GM21515 (cell line): ENCODE measurements around the gene CFAP65.

Source experiments
- ATAC-seq: cut with Tn5 transposase; IDR thresholded peaks from one replicate; pipeline ENCODE4 v1.9.1; 2021; ENCODE audit not compliant: unreplicated experiment

Gene CFAP65

GRCh38 chr2:219017201-219017931 lies 23.9 kb downstream of the CFAP65 start:
- no peak for ATAC-seq

DNA sequence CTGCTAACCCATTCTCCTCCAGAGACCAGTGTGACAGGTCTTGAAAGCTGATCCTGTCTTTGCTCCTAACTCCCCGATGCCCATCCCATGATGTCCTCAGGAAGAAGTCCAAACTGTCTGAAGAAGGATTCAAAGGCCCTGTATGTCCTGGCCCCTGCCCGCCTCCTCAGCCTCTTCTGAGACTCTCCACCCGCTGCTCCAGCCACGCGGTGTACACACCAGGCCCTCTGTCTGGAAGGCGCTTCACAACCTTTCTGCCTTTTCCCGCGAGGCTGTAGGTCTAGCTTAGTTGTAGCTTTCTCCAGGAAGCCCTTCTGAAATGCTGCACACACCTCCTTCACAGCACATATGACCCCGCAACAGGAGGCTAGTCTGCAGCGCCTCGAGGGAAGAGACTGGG lies 24.6 kb downstream of the CFAP65 start:
- ATAC-seq: no peak

GRCh38 chr2:219010873-219011272 lies 30.4 kb downstream of the CFAP65 start:
- no peak for ATAC-seq

DNA sequence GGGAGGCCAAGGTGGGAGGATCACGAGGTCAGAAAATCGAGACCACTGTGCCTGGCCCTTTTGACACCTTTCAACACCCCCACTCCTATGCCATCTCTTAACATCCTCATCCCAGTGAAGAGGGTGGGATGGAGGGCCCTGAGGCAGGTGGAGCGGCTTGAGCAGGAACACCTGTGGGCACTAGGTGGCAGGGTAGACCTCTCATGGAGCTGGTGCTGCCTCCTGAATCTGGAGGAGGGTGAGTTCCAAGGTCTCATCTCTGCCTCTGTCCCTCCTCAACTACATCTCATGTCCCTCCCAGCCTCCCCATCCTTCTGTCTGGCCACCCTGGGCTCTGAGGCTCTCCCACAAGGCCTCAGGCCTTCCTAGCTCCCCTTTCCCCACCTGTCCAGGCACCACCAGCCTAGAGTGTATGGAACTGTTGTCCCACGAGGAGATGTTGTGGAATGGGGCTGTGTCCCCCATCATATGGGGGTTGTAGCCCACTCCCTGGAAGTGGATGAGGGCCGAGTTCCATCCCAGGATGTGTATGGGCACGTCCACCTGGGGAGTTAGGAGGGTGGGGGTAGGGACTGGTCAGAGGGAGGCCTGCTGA lies 31.1 kb downstream of the CFAP65 start:
- no peak for ATAC-seq

GRCh38 chr2:219009294-219009693 lies 32.0 kb downstream of the CFAP65 start:
- no peak for ATAC-seq

DNA sequence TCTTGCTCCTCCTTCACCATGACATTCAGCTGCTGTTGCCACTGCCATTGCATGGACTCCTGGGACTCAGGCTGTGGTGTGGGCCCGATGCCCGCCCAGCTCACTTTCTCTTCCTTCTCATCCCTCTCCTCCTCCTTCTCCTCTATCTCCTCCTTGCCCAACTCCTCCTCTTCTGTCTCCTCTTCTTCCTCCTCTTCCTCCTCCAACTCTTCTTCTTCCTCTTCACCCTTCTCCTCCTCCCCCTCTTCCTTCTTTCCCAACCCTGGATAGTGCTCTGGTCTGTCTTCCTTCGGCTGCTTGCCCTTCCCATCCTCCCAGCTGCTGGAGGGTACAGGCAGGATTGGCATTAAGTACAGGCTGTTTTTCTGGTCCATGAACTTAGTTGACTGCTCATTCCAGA lies 37.3 kb downstream of the CFAP65 start:
- ATAC-seq: no peak

- no peak for ATAC-seq
Observed at GRCh38 chr2:219003267-219003634, 38.1 kb downstream of the CFAP65 start.

DNA sequence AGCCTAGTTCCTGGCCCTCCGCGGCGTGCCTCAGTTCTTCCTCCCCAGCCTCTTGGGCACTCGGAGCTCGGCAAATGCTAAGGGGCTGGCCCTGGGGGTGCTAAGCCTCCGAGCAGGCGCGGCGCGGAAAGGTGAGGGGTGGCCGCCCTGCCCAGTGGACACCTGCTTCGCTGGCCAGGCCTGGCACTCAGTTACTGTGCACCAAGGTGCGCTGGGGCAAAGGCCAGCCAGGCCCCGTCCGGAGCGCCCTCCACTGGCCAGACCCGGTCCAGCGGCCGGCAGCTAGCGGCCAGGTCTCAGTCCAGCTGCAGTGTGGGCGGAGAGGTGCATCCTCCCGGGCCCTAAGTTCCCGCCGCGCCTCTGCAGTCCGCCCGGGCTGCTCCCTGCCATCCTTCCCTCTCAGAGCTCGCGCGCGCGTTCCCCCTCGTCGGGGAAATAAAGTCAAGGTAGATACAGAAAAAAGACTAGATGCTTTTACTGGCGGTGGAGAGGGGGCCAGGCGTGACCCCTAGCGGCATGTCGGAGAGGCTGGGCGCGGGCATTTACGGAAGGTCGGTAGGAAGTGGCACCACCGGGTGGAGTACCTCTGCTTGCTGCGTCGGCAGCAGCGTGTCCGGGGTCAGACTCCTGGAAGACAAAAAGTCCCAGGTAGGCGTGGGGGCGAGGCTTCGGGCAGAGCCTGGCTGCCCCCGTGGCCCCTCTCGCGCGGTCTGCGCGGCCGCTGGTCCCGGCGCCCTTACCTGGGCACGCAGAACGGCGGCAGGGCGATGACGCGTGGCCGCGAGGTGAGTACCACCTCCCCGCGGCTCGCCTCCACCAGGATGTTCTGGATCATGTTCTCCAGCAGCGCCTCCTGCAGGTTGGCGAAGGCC lies 38.7 kb downstream of the CFAP65 start:
- no peak for ATAC-seq

GRCh38 chr2:219001577-219002394 lies 39.5 kb downstream of the CFAP65 start:
- ATAC-seq: no peak

DNA sequence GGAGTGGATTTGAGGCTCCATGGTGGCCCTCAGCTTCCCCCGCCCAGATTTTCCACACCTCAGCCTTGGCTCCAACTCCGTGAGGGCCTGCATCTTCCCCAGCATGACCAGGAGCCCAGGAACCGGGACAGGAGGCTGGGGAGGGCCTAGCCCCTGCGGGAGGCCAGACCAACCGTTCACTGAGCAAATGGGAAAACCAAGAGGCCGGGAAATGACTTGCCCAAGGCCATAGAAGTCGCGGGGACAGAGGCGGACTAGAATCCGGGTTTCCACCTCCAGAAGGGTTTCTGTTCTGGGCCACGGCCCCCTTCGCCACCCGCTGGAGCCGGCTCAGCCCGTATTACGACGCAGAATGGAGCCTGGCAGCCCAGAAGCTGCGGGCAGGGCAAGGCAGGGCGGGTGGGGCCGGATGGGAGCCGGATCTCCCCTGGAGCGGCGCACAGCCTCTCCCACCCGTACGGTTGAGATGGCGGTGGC lies 40.2 kb downstream of the CFAP65 start:
- no peak for ATAC-seq

GRCh38 chr2:219000569-219000960 lies 40.8 kb downstream of the CFAP65 start:
- ATAC-seq: no peak

GRCh38 chr2:218999881-219000568 lies 41.3 kb downstream of the CFAP65 start:
- ATAC-seq: no peak

- no peak for ATAC-seq
Observed at GRCh38 chr2:218999021-218999880, 42.1 kb downstream of the CFAP65 start.

- no peak for ATAC-seq
Observed at GRCh38 chr2:218998414-218999002, 42.8 kb downstream of the CFAP65 start.

DNA sequence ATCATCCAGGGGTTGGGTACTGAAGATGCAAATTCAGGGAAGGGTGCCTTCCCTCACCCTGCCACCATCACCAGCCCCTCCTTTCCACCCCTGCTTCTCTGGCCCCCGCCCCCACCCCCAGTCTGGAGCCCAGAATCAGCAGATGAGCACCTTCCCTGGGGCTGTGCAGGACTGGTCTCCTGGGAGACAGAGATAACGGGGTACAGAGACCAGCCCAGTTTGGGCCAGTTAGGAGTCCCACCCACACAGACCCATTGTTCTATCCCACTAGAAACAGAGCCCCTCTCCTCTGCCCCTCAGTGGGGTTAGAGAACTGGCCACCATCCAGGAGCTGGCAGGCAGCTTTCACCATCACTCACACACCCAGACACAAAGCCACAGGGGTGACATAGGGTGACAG lies 43.6 kb downstream of the CFAP65 start:
- ATAC-seq: no peak

DNA sequence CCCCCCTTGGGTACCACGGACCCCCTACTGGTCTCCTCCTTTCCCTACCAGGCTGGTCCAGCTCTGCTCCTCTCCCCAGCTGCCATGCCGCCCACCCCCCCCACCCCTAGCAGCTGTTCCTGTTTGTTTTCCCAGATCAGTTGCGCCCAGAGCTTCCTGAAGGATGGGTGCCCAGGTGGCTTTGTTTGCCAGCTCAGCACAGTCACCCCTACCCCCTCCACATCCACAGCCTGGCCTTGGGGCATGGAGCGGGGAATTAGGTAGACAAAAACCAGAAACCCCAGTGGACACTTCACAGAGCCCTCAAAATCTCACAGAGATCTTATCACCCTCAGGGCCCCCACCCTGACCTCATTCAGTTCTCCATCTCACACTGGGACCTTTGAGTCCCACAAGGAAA lies 44.4 kb downstream of the CFAP65 start:
- no peak for ATAC-seq

- peak; percentile 68 for ATAC-seq
Observed at GRCh38 chr2:218995972-218996711, 45.2 kb downstream of the CFAP65 start.

DNA sequence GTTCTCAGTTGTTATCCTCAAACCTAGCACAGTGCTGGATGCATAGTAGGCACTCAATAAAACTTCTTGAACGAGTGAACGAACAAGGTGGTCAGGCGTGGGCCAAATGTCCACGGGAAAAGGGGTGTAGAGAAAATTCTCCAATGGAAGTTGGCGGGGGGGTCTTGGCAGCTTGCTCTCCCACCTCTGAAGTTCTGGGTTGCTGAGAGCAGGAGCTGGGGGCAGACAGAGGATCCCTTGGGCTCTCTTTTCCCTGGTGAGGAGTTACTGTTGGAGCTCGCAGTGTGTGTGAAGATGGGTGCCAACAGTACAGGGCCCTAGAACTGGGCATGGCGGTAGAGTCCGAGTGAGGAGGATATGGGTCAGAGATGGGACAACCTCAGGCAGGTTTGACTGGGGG lies 45.8 kb downstream of the CFAP65 start:
- ATAC-seq: no peak
